SK-N-SH (cell line): ENCODE results near the gene KLHL2.
"Not testable (repeated sequence)": the region's sequence is repeated elsewhere in the genome, so short reads cannot be mapped to it uniquely, and the experiment has no call there.

Source experiments
- EP300 ChIP-seq, 2 experiments: IDR thresholded peaks; 2 replicates each; pipeline versions ENCODE4 v1.4.0 to v1.6.1; 2012; ENCODE audit warnings: borderline replicate concordance in 1 of 2, low read depth in 1 of 2, low read length in 1 of 2
- EZH2phosphoT487 ChIP-seq: fragments of 200-600 bp; sonication (generic); IDR thresholded peaks from 2 replicates; pipeline ENCODE4 v1.6.1; 2017; ENCODE audit warnings: low read depth, mixed run types, mild to moderate bottlenecking, antibody characterized with exemption, moderate library complexity, borderline replicate concordance
- FOXJ3 ChIP-seq: sonication (generic); formaldehyde crosslinking; IDR thresholded peaks from 2 replicates; pipeline ENCODE4 v1.5.1; 2020; ENCODE audit warnings: mild to moderate bottlenecking, missing genetic modification reagents
- GABPA ChIP-seq: IDR thresholded peaks from 2 replicates; pipeline ENCODE4 v1.4.0; 2012; ENCODE audit warnings: low read depth, mild to moderate bottlenecking
- JUND ChIP-seq: IDR thresholded peaks from 2 replicates; pipeline ENCODE4 v1.4.0; 2012
- MAX ChIP-seq: IDR thresholded peaks from 2 replicates; pipeline ENCODE4 v1.4.0; 2012; ENCODE audit warnings: low read depth
- MXI1 ChIP-seq: IDR thresholded peaks from 2 replicates; pipeline ENCODE4 v1.6.1; 2012; ENCODE audit warnings: mild to moderate bottlenecking, low read depth, low read length, improper control_type of control experiment
- NFIC ChIP-seq: IDR thresholded peaks from 2 replicates; pipeline ENCODE4 v1.4.0; 2012; ENCODE audit warnings: borderline replicate concordance
- POLR2AphosphoS5 ChIP-seq: IDR thresholded peaks from 2 replicates; pipeline ENCODE4 v1.6.1; 2012; ENCODE audit warnings: low read depth, low read length
- RAD21 ChIP-seq: IDR thresholded peaks from 2 replicates; pipeline ENCODE4 v1.6.1; 2012; ENCODE audit warnings: mild to moderate bottlenecking, low read length
- YY1 ChIP-seq: IDR thresholded peaks from 2 replicates; pipeline ENCODE4 v1.4.0; 2012; ENCODE audit warnings: low read depth, mild to moderate bottlenecking
- TF ChIP-seq, protein P1 (sequence below): fragments of 200-600 bp; sonication (generic); IDR thresholded peaks from 2 replicates; pipeline ENCODE4 v1.6.1; 2017; ENCODE audit warnings: antibody characterized with exemption, mild to moderate bottlenecking, moderate library complexity
- TF ChIP-seq, protein P2 (sequence below): fragments of 150-350 bp; IDR thresholded peaks from 2 replicates; pipeline ENCODE4 v1.6.1; 2017; ENCODE audit warnings: antibody characterized with exemption, low read length, low read depth, borderline replicate concordance
- TF ChIP-seq, protein P3 (sequence below): IDR thresholded peaks from 2 replicates; pipeline ENCODE4; 2012

- TF ChIP-seq, protein P1, sequence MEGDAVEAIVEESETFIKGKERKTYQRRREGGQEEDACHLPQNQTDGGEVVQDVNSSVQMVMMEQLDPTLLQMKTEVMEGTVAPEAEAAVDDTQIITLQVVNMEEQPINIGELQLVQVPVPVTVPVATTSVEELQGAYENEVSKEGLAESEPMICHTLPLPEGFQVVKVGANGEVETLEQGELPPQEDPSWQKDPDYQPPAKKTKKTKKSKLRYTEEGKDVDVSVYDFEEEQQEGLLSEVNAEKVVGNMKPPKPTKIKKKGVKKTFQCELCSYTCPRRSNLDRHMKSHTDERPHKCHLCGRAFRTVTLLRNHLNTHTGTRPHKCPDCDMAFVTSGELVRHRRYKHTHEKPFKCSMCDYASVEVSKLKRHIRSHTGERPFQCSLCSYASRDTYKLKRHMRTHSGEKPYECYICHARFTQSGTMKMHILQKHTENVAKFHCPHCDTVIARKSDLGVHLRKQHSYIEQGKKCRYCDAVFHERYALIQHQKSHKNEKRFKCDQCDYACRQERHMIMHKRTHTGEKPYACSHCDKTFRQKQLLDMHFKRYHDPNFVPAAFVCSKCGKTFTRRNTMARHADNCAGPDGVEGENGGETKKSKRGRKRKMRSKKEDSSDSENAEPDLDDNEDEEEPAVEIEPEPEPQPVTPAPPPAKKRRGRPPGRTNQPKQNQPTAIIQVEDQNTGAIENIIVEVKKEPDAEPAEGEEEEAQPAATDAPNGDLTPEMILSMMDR, result not testable (repeated sequence)
- not testable (repeated sequence) for TF ChIP-seq EZH2phosphoT487; MAX; RAD21; YY1; GABPA; EP300 (IDR thresholded peaks at IDR 0.05; ENCODE audit: borderline replicate concordance in 1 of 2, low read depth in 1 of 2, low read length in 1 of 2); NFIC; POLR2AphosphoS5; JUND; FOXJ3 (CRISPR knock-in tag); MXI1
- TF ChIP-seq, protein P2, sequence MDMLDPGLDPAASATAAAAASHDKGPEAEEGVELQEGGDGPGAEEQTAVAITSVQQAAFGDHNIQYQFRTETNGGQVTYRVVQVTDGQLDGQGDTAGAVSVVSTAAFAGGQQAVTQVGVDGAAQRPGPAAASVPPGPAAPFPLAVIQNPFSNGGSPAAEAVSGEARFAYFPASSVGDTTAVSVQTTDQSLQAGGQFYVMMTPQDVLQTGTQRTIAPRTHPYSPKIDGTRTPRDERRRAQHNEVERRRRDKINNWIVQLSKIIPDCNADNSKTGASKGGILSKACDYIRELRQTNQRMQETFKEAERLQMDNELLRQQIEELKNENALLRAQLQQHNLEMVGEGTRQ, result not testable (repeated sequence)
- TF ChIP-seq, protein P3, sequence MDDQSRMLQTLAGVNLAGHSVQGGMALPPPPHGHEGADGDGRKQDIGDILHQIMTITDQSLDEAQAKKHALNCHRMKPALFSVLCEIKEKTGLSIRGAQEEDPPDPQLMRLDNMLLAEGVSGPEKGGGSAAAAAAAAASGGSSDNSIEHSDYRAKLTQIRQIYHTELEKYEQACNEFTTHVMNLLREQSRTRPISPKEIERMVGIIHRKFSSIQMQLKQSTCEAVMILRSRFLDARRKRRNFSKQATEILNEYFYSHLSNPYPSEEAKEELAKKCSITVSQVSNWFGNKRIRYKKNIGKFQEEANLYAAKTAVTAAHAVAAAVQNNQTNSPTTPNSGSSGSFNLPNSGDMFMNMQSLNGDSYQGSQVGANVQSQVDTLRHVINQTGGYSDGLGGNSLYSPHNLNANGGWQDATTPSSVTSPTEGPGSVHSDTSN, result not testable (repeated sequence)
These were observed 8.6 kb downstream of the KLHL2 start for GRCh38 chr4:165215761-165216487.
